Activated CD8-positive, alpha-beta T cell treated with anti-CD3 and anti-CD28 coated beads, Interleukin-2, amount 10 ng/mL, durations not matched to agents 7 days and 5 days (primary cell): ENCODE data around the gene ZCCHC14. TPM values are rescaled to one million over a fixed set of nuclear protein-coding genes. Genes with fewer than 3 reads are reported as not detected.

ENCODE experiments used
- ATAC-seq: fragments of 150-1000 bp; cut with Tn5 transposase; one replicate; pipeline ENCODE4 v1.10.0; 2021; ENCODE audit warnings: moderate library complexity
- CTCF ChIA-PET: fragments of 350-600 bp; sonication (Branson Sonifier 250); formaldehyde crosslinking; loops from one replicate; lab custom pipeline; 2021; ENCODE audit warnings: antibody characterized with exemption; lab: Charles Lee
- POLR2A ChIA-PET: fragments of 350-600 bp; sonication (Branson Sonifier 250); formaldehyde crosslinking; loops from one replicate; lab custom pipeline; 2021; ENCODE audit warnings: antibody characterized with exemption; lab: Charles Lee
- DNase-seq: peaks from one replicate; pipeline ENCODE4 v3.0.0-alpha.2; 2020
- H3K27ac Mint-ChIP-seq: one replicate; pipeline ENCODE4 v1.8.0; 2021; ENCODE audit warnings: mild to moderate bottlenecking, mixed read lengths
- H3K27me3 Mint-ChIP-seq: one replicate; pipeline ENCODE4 v1.8.0; 2021; ENCODE audit warnings: low read depth, mixed read lengths
- H3K36me3 Mint-ChIP-seq: one replicate; pipeline ENCODE4 v1.8.0; 2021; ENCODE audit warnings: low read depth, mixed read lengths
- H3K4me1 Mint-ChIP-seq: one replicate; pipeline ENCODE4 v1.8.0; 2021; ENCODE audit warnings: low read depth, mixed read lengths
- H3K4me3 Mint-ChIP-seq: one replicate; pipeline ENCODE4 v1.8.0; 2021; ENCODE audit warnings: mild to moderate bottlenecking, mixed read lengths
- H3K9me3 Mint-ChIP-seq: one replicate; pipeline ENCODE4 v1.8.0; 2022; ENCODE audit warnings: mixed read lengths; ENCODE audit not compliant: insufficient read depth
- total RNA-seq, 2 experiments: library from RNA; stranded (reverse); gene quantifications; one replicate each; pipeline ENCODE4 v1.2.3, GENCODE V29; 2021

ZCCHC14 gene
- total RNA-seq, 2 experiments from 2014 or later = 2.6 to 2.7 TPM

DNA sequence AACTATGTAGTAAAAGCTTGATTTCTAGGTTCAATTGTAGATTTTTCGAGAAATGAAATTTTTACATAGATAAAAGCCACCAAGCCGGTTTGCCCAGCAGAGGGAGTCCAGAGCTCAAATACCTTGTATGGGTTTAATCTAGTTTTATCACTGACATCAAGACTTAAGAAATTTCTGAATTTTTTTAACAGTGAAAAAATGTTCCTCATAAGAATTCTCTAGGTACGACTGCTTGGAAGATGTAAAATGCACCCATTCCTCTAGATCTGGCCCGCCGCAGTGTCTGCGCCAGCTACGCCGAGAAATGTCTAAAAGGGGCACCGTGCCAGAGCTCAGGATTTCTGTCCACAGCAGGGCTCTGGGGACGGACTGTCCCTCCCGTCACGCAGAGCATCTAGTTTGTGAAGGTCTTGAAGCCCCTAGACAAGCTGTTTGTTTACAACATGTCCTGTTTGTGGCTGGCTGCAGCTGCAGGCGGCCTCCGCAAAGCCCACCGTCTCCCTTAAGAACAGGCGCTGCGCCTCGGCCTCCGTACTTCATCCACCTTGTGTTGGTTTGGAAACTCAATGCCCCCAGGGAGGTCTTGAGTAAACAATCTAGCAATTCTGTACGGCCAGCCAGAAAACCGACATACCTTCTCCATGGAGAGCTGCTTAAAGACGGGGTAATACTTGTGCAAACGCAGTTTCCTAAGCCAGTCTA is 75.8 kb downstream of the ZCCHC14 start:
- Mint-ChIP-seq H3K36me3 (no peaks in the 10 kb centered on the region), H3K27ac (no peak overlapping the region), H3K4me3 (no peak overlapping the region), H3K27me3 (no peaks in the 10 kb centered on the region), H3K9me3 (no peaks in the 10 kb centered on the region), H3K4me1 (no peaks in the 10 kb centered on the region)
- no peak for ATAC-seq
- ChIA-PET POLR2A (no interaction called here), CTCF (interaction anchor here (0.6 to 2.2 kb wide), 20 partner anchors 9 to 859 kb away, joined by 3 to 38 read pairs (median 4); partner anchors contain the start of gene FBXO31)
- DNase-seq = peak; percentile 39

DNA sequence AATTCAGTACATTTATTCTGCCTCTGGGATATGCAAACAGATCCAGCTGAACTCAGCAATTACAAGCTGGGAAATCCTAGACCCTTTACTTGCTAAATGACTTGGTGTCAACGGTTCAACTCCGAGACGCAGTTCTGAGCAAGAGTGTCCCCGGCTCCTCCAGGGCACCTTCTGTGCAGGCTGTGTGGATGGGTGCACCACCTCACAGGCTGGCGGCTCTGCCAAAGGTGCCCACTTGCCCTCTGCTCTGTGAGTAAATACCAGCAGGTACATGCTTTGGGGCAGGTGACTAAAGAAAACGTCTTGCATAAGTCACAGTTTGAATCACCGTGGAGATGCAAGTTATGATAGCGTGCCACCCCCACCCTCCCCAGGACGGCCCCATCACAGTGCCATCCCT is 77.4 kb downstream of the ZCCHC14 start:
- CTCF ChIA-PET = interaction anchor here (1.0 kb wide), 1 partner anchor 221 kb away, joined by 6 read pairs; no protein-coding TSS in a partner anchor
- no peaks in the 10 kb centered on the region for H3K4me1 Mint-ChIP-seq
- H3K9me3 Mint-ChIP-seq = no peaks in the 10 kb centered on the region
- H3K4me3 Mint-ChIP-seq = no peak overlapping the region
- no peak for DNase-seq
- no peak for ATAC-seq
- H3K27ac Mint-ChIP-seq = no peak overlapping the region
- no peaks in the 10 kb centered on the region for H3K27me3 Mint-ChIP-seq
- POLR2A ChIA-PET = no interaction called here
- H3K36me3 Mint-ChIP-seq = no peaks in the 10 kb centered on the region

DNA sequence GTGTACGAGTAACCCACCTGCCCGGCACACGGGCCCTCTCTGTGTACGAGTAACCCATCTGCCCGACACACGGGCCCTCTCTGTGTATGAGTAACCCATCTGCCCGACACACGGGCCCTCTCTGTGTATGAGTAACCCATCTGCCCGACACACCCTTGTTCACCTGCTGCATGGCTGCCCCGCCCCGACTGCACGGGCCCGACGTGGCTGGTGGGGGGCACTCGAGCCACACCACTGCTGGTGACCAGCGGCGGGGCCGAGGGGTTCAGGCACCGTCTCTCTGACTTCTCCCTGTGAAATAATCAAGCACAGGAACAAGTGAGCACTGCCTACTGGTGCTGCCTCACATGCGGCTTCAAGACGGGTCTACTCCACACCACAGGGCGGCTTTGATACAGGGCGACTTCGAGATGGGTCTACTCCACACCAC is 78.6 kb downstream of the ZCCHC14 start:
- Mint-ChIP-seq H3K27me3 (no peaks in the 10 kb centered on the region), H3K36me3 (no peaks in the 10 kb centered on the region), H3K27ac (no peak overlapping the region)

DNA sequence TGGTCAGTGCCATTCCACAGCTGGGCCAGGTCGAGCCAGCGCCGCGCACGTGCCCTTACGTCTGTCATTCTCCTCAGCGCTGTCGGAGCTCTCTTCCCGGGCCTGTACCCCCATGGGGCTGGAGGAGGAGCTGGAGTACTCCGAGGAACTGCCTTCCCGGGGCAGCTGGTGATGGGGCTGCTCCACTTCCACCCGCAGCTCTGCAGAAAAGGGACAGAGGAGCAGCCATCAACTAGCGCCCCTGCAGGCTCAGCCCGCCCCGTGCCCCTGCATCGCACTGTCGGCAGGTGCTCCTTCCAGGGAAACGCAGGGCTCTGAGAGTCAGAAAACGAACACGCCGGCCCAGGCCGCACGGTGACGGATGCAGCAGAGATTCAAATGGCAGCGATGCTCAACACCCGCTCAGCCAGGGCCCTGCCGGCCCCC is 79.8 kb downstream of the ZCCHC14 start:
- Mint-ChIP-seq H3K4me3 (no peak overlapping the region), H3K27me3 (no peaks in the 10 kb centered on the region), H3K27ac (no peak overlapping the region), H3K9me3 (no peaks in the 10 kb centered on the region), H3K4me1 (no peaks in the 10 kb centered on the region), H3K36me3 (no peaks in the 10 kb centered on the region)
- CTCF ChIA-PET = no interaction called here
- DNase-seq (no peak), ATAC-seq (no peak)
- POLR2A ChIA-PET = interaction anchor here (0.7 kb wide), 1 partner anchor 1169 kb away, joined by 3 read pairs; no protein-coding TSS in a partner anchor

More for the DNA sequence above, 78.6 kb downstream of the ZCCHC14 start:
- CTCF ChIA-PET = no interaction called here
- POLR2A ChIA-PET = no interaction called here
- H3K4me1 Mint-ChIP-seq = no peaks in the 10 kb centered on the region
- no peak overlapping the region for H3K4me3 Mint-ChIP-seq
- H3K9me3 Mint-ChIP-seq = no peaks in the 10 kb centered on the region
- DNase-seq (no peak), ATAC-seq (no peak)

GRCh38 chr16:87412371-87412995 is 80.3 kb downstream of the ZCCHC14 start:
- H3K4me1 Mint-ChIP-seq = no peaks in the 10 kb centered on the region
- ChIA-PET POLR2A (interaction anchor here (0.7 kb wide), 1 partner anchor 1168 kb away, joined by 3 read pairs; no protein-coding TSS in a partner anchor), CTCF (no interaction called here)
- H3K27ac Mint-ChIP-seq = no peak overlapping the region
- H3K27me3 Mint-ChIP-seq = no peaks in the 10 kb centered on the region
- ATAC-seq = no peak
- no peak for DNase-seq
- no peaks in the 10 kb centered on the region for H3K36me3 Mint-ChIP-seq
- no peak overlapping the region for H3K4me3 Mint-ChIP-seq
- H3K9me3 Mint-ChIP-seq = no peaks in the 10 kb centered on the region

DNA sequence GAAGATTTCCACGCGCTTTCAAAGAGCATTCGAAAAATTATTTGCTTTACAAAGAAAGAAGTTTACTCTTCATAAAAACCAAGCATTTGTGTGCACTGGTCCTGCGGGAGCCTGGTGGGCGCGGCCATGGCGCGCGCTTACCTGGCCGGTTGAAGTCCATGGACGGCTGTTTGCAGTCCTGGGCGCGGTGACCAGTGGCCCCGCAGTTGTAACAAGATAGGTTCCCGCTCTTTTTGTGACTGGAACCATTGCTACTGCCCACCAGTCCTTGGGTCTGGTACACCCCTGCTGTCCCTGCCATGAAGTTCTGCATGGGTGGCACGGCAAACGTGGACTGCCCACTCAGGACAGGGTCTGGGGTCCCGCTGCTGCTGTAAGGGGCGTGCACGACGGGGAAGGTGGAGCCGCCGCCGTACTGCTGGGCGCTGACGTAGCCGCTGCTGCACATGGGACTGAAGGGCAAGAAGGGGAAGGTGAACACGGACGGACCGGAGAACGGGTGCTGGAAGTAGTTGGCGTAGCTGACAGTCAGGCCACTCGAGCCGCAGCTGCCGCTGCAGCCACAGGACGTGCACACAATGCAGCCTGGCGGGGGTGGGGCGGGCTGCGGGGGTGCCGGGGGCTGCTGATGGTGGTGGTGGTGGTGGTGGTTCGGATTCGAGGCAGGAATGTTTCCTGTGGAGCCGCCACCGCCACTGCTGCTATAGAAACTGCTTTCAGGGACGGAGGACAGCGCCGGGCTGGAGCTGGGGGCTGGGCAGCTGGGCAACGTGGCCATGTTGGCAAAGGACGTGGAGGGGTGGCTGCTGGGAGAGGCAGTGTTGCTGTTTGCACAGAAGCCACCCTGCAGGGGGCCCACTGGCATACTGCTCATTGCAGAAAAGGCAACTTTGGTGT is 81.2 kb downstream of the ZCCHC14 start:
- H3K4me1 Mint-ChIP-seq = no peaks in the 10 kb centered on the region
- CTCF ChIA-PET = no interaction called here
- no peak overlapping the region for H3K27ac Mint-ChIP-seq
- no peak for ATAC-seq
- POLR2A ChIA-PET = no interaction called here
- no peaks in the 10 kb centered on the region for H3K9me3 Mint-ChIP-seq
- no peaks in the 10 kb centered on the region for H3K36me3 Mint-ChIP-seq
- no peak for DNase-seq
- no peak overlapping the region for H3K4me3 Mint-ChIP-seq
- no peaks in the 10 kb centered on the region for H3K27me3 Mint-ChIP-seq

GRCh38 chr16:87410968-87411367 is 81.9 kb downstream of the ZCCHC14 start:
- no peak overlapping the region for H3K27ac Mint-ChIP-seq
- H3K36me3 Mint-ChIP-seq = peaks cover under 1% of the 10 kb centered on the region
- no peak for DNase-seq
- H3K27me3 Mint-ChIP-seq = no peaks in the 10 kb centered on the region
- ATAC-seq = no peak
- no peak overlapping the region for H3K4me3 Mint-ChIP-seq
- no peaks in the 10 kb centered on the region for H3K9me3 Mint-ChIP-seq
- ChIA-PET POLR2A (no interaction called here), CTCF (interaction anchor here (1.6 kb wide), 1 partner anchor 17 kb away, joined by 5 read pairs; no protein-coding TSS in a partner anchor)
- H3K4me1 Mint-ChIP-seq = no peaks in the 10 kb centered on the region

- Mint-ChIP-seq H3K9me3 (no peaks in the 10 kb centered on the region), H3K36me3 (peaks cover 2% of the 10 kb centered on the region), H3K27ac (no peak overlapping the region), H3K4me1 (no peaks in the 10 kb centered on the region), H3K4me3 (no peak overlapping the region), H3K27me3 (no peaks in the 10 kb centered on the region)
- ChIA-PET CTCF (interaction anchor here (1.6 kb wide), 1 partner anchor 16 kb away, joined by 5 read pairs; no protein-coding TSS in a partner anchor), POLR2A (no interaction called here)
- no peak for DNase-seq
- no peak for ATAC-seq
These were observed 82.3 kb downstream of the ZCCHC14 start for GRCh38 chr16:87410530-87410929.

DNA sequence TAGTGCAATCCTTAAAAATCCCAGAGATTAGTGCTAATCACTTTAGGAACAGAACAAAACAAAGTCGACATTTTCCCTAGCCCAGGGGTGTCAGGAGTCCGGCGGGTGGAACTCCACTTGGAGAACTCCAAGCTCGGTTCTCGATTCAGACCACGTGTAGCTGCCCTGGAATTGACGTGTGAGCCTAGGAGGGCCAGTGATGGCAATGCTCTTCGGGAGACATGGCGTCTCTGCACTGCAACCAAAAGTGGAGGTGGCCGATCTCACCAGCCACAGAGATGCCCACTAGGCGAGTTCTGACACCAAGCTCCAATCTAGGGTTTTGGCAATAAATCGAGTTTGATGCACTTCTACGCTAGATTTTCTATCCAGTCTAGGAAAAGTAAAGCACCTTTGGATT is 83.0 kb downstream of the ZCCHC14 start:
- Mint-ChIP-seq H3K27me3 (no peaks in the 10 kb centered on the region), H3K4me3 (no peak overlapping the region), H3K4me1 (no peaks in the 10 kb centered on the region), H3K36me3 (peaks cover 7% of the 10 kb centered on the region), H3K9me3 (no peaks in the 10 kb centered on the region), H3K27ac (no peak overlapping the region)
- POLR2A ChIA-PET = no interaction called here
- CTCF ChIA-PET = interaction anchor here (1.6 kb wide), 1 partner anchor 16 kb away, joined by 5 read pairs; no protein-coding TSS in a partner anchor
- no peak for ATAC-seq
- no peak for DNase-seq

DNA sequence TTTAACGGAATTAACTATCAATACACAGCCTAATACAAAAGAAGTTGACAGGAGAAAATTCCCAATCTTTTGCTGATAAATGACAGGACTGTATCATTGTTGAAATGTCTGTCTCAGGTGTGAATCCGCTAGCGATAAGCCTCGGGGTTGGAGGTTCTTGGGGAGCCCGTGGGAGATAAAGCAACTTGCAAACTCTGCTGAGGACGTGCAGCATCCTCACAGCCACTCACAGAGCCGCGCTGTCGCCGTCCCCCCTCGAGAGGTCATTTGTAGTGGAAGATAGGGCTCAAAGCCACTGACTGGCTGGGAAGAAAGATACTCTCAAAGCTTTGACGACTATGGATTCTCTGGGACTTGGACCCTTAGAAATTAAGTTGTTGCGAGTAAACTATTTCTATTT is 83.7 kb downstream of the ZCCHC14 start:
- CTCF ChIA-PET = interaction anchor here (1.6 kb wide), 1 partner anchor 15 kb away, joined by 5 read pairs; no protein-coding TSS in a partner anchor
- Mint-ChIP-seq H3K4me3 (no peak overlapping the region), H3K4me1 (no peaks in the 10 kb centered on the region), H3K36me3 (peaks cover 8% of the 10 kb centered on the region), H3K9me3 (no peaks in the 10 kb centered on the region), H3K27me3 (no peaks in the 10 kb centered on the region), H3K27ac (no peak overlapping the region)
- POLR2A ChIA-PET = no interaction called here
- ATAC-seq = no peak
- DNase-seq = no peak

DNA sequence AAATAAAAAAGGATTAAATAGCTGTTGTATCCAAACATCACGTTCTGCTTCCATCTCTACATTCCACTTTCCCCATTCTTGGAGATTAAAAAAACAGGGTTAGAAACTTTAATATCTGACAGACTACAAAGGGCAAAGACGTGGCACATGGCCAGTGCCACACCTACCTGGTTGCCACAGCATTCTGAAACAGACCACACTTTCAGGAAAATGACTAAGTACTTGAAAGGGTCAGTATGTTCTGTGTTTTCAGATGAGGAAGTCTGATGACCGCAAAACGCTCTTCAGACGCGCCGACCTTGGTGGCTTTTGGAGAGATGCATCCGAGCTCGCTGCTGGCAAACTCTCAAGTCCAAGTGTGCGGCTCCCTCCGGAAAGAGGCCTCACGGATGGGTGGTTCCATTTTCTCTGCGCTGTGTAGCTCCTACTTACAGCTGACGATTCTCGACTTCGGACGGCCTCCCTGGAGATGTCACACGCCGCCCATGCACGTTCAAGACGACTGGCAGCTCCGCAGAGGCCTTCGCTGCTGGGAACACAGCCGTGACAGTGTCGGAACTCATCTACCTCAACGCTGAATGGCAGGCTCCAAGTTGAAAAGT is 85.2 kb downstream of the ZCCHC14 start:
- CTCF ChIA-PET = interaction anchor here (1.1 to 1.9 kb wide), 3 partner anchors 9 to 228 kb away, joined by 3 to 11 read pairs (median 4); no protein-coding TSS in a partner anchor
- no peak overlapping the region for H3K4me3 Mint-ChIP-seq
- ATAC-seq (no peak), DNase-seq (no peak)
- H3K27me3 Mint-ChIP-seq = no peaks in the 10 kb centered on the region
- no peaks in the 10 kb centered on the region for H3K4me1 Mint-ChIP-seq
- peaks cover 21% of the 10 kb centered on the region for H3K36me3 Mint-ChIP-seq
- POLR2A ChIA-PET = no interaction called here
- no peak overlapping the region for H3K27ac Mint-ChIP-seq
- no peaks in the 10 kb centered on the region for H3K9me3 Mint-ChIP-seq
